Breast epithelium (tissue), 4 donors: ENCODE data around the gene GMDS. TPM values are rescaled to one million over a fixed set of nuclear protein-coding genes. Genes with fewer than 3 reads are reported as not detected.

Experiments
- DNase-seq, 2 donors: peaks; one replicate each; pipeline ENCODE4 v3.0.0-alpha.2; 2019; ENCODE audit warnings: low spot score in 2 of 2
- H3K27ac ChIP-seq, 2 donors: fragments of 200-600 bp; sonication (generic) in 1 of 2; one replicate each; pipeline ENCODE4 v1.5.1; 2016 to 2019; ENCODE audit warnings: mild to moderate bottlenecking in 1 of 2
- H3K27me3 ChIP-seq, 2 donors: fragments of 200-600 bp; sonication (generic) in 1 of 2; one replicate each; pipeline versions ENCODE4 v1.5.1 to v1.6.0; 2017 to 2019; ENCODE audit warnings: control low read depth in 1 of 2, mild to moderate bottlenecking in 1 of 2
- H3K36me3 ChIP-seq: fragments of 200-600 bp; one replicate; pipeline ENCODE4 v1.5.1; 2019
- H3K4me1 ChIP-seq, 2 donors: fragments of 200-600 bp; sonication (generic); one replicate each; pipeline ENCODE4 v1.5.1; 2016 to 2019; ENCODE audit warnings: control low read depth in 1 of 2
- H3K4me3 ChIP-seq, 3 donors: fragments of 200-600 bp; sonication (generic); 1 replicate in 2 of 3; 2 replicates in 1 of 3; pipeline ENCODE4 v1.5.1; 2016 to 2019; ENCODE audit warnings: mild to moderate bottlenecking in 3 of 3, moderate library complexity in 2 of 3
- H3K9me3 ChIP-seq, 2 donors: fragments of 200-600 bp; sonication (generic) in 1 of 2; one replicate each; pipeline ENCODE4 v1.5.1; 2016 to 2019; ENCODE audit warnings: control low read depth in 1 of 2
- CTCF ChIP-seq, 3 donors: fragments of 450-650 bp; IDR thresholded peaks; one replicate each; pipeline ENCODE4 v1.5.1; 2016 to 2017; ENCODE audit warnings: antibody characterized with exemption in 3 of 3, mild to moderate bottlenecking in 3 of 3, moderate library complexity in 3 of 3
- POLR2A ChIP-seq: fragments of 450-650 bp; IDR thresholded peaks from one replicate; pipeline ENCODE4 v1.6.1; 2016; ENCODE audit warnings: antibody characterized with exemption, mild to moderate bottlenecking, moderate library complexity
- POLR2AphosphoS5 ChIP-seq, 3 donors: sonication (generic); formaldehyde crosslinking; IDR thresholded peaks; one replicate each; pipeline ENCODE4 v1.6.1; 2017; ENCODE audit warnings: antibody characterized with exemption in 3 of 3
- intact Hi-C: fragments of 100-400 bp; cut with DNase I; formaldehyde crosslinking; loops from one replicate; pipeline ENCODE4 v1.15.1; 2023; ENCODE audit warnings: low total_unique reads
- total RNA-seq, 3 donors: library from RNA; depleted of rRNA; stranded (reverse); fragments of >200 nt; gene quantifications; one replicate each; pipeline ENCODE4 v1.1.0, GENCODE V29; 2016

GMDS gene
- total RNA-seq, 3 donors from 2014 or later = 7.5 to 29.2 (median 17.0) TPM

- DNase-seq = no peak
- Histone ChIP-seq H3K9me3 (no peaks in the 10 kb centered on the region), H3K27me3 (no peaks in the 10 kb centered on the region), H3K27ac (no peak overlapping the region), H3K4me1 (no peaks in the 10 kb centered on the region), H3K4me3 (no peak overlapping the region), H3K36me3 (no peaks in the 10 kb centered on the region)
- no peak for TF ChIP-seq CTCF (IDR thresholded peaks at IDR 0.05)
- no peak for TF ChIP-seq POLR2AphosphoS5 (IDR thresholded peaks at IDR 0.05)
- no peak for TF ChIP-seq POLR2A
- intact Hi-C loops = loop anchor here (10.0 kb wide), 2 partner anchors 57 to 887 kb away; no protein-coding TSS in a partner anchor
Observed at GRCh38 chr6:2118136-2118535, 127.3 kb downstream of the GMDS start.

GRCh38 chr6:2117447-2117846 lies 128.0 kb downstream of the GMDS start:
- DNase-seq = no peak
- no peak overlapping the region for H3K4me3 ChIP-seq
- no peak overlapping the region for H3K27ac ChIP-seq
- TF ChIP-seq POLR2AphosphoS5 (IDR thresholded peaks at IDR 0.05) (no peak), POLR2A (no peak), CTCF (IDR thresholded peaks at IDR 0.05) (no peak)
- H3K9me3 ChIP-seq = no peaks in the 10 kb centered on the region
- H3K36me3 ChIP-seq = no peaks in the 10 kb centered on the region
- intact Hi-C loops = loop anchor here (10.0 kb wide), 2 partner anchors 57 to 887 kb away; no protein-coding TSS in a partner anchor
- no peaks in the 10 kb centered on the region for H3K27me3 ChIP-seq
- H3K4me1 ChIP-seq = no peaks in the 10 kb centered on the region

GRCh38 chr6:2116496-2116895 lies 128.9 kb downstream of the GMDS start:
- TF ChIP-seq POLR2A (no peak), POLR2AphosphoS5 (IDR thresholded peaks at IDR 0.05) (no peak), CTCF (IDR thresholded peaks at IDR 0.05) (no peak)
- H3K9me3 ChIP-seq = no peaks in the 10 kb centered on the region
- no peak for DNase-seq
- H3K27ac ChIP-seq = no peak overlapping the region
- no peaks in the 10 kb centered on the region for H3K4me1 ChIP-seq
- no peak overlapping the region for H3K4me3 ChIP-seq
- H3K36me3 ChIP-seq = no peaks in the 10 kb centered on the region
- H3K27me3 ChIP-seq = no peaks in the 10 kb centered on the region
- intact Hi-C loops = loop anchor here (10.0 kb wide), 2 partner anchors 58 to 888 kb away; no protein-coding TSS in a partner anchor

GRCh38 chr6:2114100-2114499 lies 131.3 kb downstream of the GMDS start:
- Histone ChIP-seq H3K27ac (no peak overlapping the region), H3K4me1 (no peaks in the 10 kb centered on the region), H3K27me3 (no peaks in the 10 kb centered on the region), H3K4me3 (no peak overlapping the region), H3K36me3 (no peaks in the 10 kb centered on the region), H3K9me3 (no peaks in the 10 kb centered on the region)
- intact Hi-C loops = loop anchor here (1.0 to 10.0 kb wide), 3 partner anchors 9 to 891 kb away; no protein-coding TSS in a partner anchor
- DNase-seq = no peak
- TF ChIP-seq POLR2AphosphoS5 (IDR thresholded peaks at IDR 0.05) (no peak), CTCF (IDR thresholded peaks at IDR 0.05) (no peak), POLR2A (no peak)

GRCh38 chr6:2111162-2111677 lies 134.2 kb downstream of the GMDS start:
- no peak for DNase-seq

More at GRCh38 chr6:2111162-2111677, 134.2 kb downstream of the GMDS start:
- Histone ChIP-seq H3K9me3 (no peaks in the 10 kb centered on the region), H3K4me1 (no peaks in the 10 kb centered on the region), H3K36me3 (no peaks in the 10 kb centered on the region), H3K27ac (peak overlapping the region in 1 of 2 donors; percentile 20), H3K4me3 (peak overlapping the region in 1 of 3 donors; percentile 27), H3K27me3 (no peaks in the 10 kb centered on the region)
- intact Hi-C loops = loop anchor here (10.0 kb wide), 2 partner anchors 64 to 894 kb away; no protein-coding TSS in a partner anchor
- TF ChIP-seq POLR2A (no peak), POLR2AphosphoS5 (IDR thresholded peaks at IDR 0.05) (no peak), CTCF (IDR thresholded peaks at IDR 0.05) (no peak)
